Measurements from ENCODE around the gene EPHA8. TPM values are rescaled to one million over a fixed set of nuclear protein-coding genes. Genes with fewer than 3 reads are reported as not detected.

EPHA8 gene
- total RNA-seq, 2 experiments from 2014 or later: not detected

DNA sequence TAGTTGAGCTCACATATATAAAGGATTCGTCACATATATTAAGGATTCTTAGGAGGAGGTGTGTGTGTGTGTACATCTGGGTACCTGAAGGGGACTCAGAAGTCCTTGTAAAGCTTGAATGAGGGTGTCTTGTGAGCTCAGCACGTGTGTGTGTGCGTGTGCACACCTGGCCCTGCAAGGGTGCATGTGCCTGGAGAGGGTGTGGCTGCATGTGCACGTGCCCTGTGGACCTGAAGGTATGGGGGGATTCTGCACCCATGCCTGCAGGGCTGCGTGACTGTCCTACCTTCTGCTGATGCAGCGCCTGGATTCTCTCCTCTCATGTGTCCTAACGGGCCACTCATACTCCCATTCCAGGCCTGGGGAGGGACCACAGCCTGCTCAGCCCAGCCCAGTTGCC lies 24.0 kb downstream of the EPHA8 start:
- no peaks in the 10 kb centered on the region for H3K9me3 Mint-ChIP-seq
- DNase-seq (no peak), ATAC-seq (ENCODE audit: poor library complexity) (no peak)
- TF ChIP-seq, protein P1, sequence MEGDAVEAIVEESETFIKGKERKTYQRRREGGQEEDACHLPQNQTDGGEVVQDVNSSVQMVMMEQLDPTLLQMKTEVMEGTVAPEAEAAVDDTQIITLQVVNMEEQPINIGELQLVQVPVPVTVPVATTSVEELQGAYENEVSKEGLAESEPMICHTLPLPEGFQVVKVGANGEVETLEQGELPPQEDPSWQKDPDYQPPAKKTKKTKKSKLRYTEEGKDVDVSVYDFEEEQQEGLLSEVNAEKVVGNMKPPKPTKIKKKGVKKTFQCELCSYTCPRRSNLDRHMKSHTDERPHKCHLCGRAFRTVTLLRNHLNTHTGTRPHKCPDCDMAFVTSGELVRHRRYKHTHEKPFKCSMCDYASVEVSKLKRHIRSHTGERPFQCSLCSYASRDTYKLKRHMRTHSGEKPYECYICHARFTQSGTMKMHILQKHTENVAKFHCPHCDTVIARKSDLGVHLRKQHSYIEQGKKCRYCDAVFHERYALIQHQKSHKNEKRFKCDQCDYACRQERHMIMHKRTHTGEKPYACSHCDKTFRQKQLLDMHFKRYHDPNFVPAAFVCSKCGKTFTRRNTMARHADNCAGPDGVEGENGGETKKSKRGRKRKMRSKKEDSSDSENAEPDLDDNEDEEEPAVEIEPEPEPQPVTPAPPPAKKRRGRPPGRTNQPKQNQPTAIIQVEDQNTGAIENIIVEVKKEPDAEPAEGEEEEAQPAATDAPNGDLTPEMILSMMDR (IDR thresholded peaks at IDR 0.05): no peak
- ChIA-PET CTCF (no interaction called here), POLR2A (no interaction called here)
- H3K4me3 Mint-ChIP-seq: no peak overlapping the region
- Histone ChIP-seq H3K4me1 (ENCODE audit: insufficient read depth, low read length) (no peaks in the 10 kb centered on the region), H3K27me3 (ENCODE audit: control insufficient read depth in 1 of 2, insufficient read depth in 2 of 2, low read length in 2 of 2) (peaks cover 0 to 4% of the 10 kb centered on the region in 2 experiments), H3K36me3 (ENCODE audit: insufficient read depth, low read length) (no peaks in the 10 kb centered on the region), H3K9me3 (ENCODE audit: control insufficient read depth in 1 of 2, insufficient read depth in 1 of 2, low read length in 2 of 2) (no peaks in the 10 kb centered on the region), H3K4me3 (ENCODE audit: low read length) (no peak overlapping the region), H3K27ac (ENCODE audit: low read depth in 1 of 2, low read length in 2 of 2) (no peak overlapping the region)
- no peaks in the 10 kb centered on the region for H3K4me1 Mint-ChIP-seq (ENCODE audit: low read depth)
- no peak overlapping the region for H3K27ac Mint-ChIP-seq
- H3K27me3 Mint-ChIP-seq: peaks cover 28% of the 10 kb centered on the region
- H3K36me3 Mint-ChIP-seq (ENCODE audit: low read depth): no peaks in the 10 kb centered on the region
- intact Hi-C loops (cut with DNase I, micrococcal nuclease): no loop called here

DNA sequence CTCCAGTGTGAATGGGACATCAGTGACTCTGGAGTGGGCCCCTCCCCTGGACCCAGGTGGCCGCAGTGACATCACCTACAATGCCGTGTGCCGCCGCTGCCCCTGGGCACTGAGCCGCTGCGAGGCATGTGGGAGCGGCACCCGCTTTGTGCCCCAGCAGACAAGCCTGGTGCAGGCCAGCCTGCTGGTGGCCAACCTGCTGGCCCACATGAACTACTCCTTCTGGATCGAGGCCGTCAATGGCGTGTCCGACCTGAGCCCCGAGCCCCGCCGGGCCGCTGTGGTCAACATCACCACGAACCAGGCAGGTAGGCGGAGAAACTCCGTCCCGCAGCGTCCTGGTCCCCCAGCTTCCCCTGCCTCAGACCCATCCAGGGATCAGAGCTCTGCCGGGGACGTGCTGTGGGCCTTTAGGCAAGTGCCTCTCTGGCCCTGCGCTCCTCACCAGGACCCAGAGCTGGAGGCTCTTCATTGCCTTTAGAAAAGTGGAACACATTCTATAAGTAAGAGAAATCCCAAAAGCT lies 25.7 kb downstream of the EPHA8 start:
- H3K4me1 Mint-ChIP-seq (ENCODE audit: low read depth): no peaks in the 10 kb centered on the region
- peaks cover 0 to 7% of the 10 kb centered on the region in 2 experiments for H3K27me3 ChIP-seq (ENCODE audit: control insufficient read depth in 1 of 2, insufficient read depth in 2 of 2, low read length in 2 of 2)
- no peak for ATAC-seq (ENCODE audit: poor library complexity)
- H3K27ac Mint-ChIP-seq: no peak overlapping the region
- ChIA-PET CTCF (no interaction called here), POLR2A (no interaction called here)
- intact Hi-C loops (cut with DNase I, micrococcal nuclease): no loop called here
- H3K4me3 ChIP-seq (ENCODE audit: low read length): no peak overlapping the region
- peaks cover 0 to 6% of the 10 kb centered on the region in 2 experiments for H3K9me3 ChIP-seq (ENCODE audit: control insufficient read depth in 1 of 2, insufficient read depth in 1 of 2, low read length in 2 of 2)
- no peak for DNase-seq
- no peaks in the 10 kb centered on the region for H3K36me3 Mint-ChIP-seq (ENCODE audit: low read depth)
- H3K4me1 ChIP-seq (ENCODE audit: insufficient read depth, low read length): no peaks in the 10 kb centered on the region
- H3K36me3 ChIP-seq (ENCODE audit: insufficient read depth, low read length): no peaks in the 10 kb centered on the region
- H3K27me3 Mint-ChIP-seq: peaks cover 30% of the 10 kb centered on the region
- H3K9me3 Mint-ChIP-seq: no peaks in the 10 kb centered on the region
- TF ChIP-seq, protein P1 (IDR thresholded peaks at IDR 0.05): no peak
- no peak overlapping the region for H3K4me3 Mint-ChIP-seq
- H3K27ac ChIP-seq (ENCODE audit: low read depth in 1 of 2, low read length in 2 of 2): no peak overlapping the region

- Histone ChIP-seq H3K36me3 (ENCODE audit: insufficient read depth, low read length) (no peaks in the 10 kb centered on the region), H3K27ac (ENCODE audit: low read depth in 1 of 2, low read length in 2 of 2) (no peak overlapping the region), H3K4me3 (ENCODE audit: low read length) (no peak overlapping the region), H3K27me3 (ENCODE audit: control insufficient read depth in 1 of 2, insufficient read depth in 2 of 2, low read length in 2 of 2) (peaks cover 0 to 10% of the 10 kb centered on the region in 2 experiments), H3K4me1 (ENCODE audit: insufficient read depth, low read length) (no peaks in the 10 kb centered on the region), H3K9me3 (ENCODE audit: control insufficient read depth in 1 of 2, insufficient read depth in 1 of 2, low read length in 2 of 2) (peaks cover 0 to 6% of the 10 kb centered on the region in 2 experiments)
- intact Hi-C loops (cut with DNase I, micrococcal nuclease): no loop called here
- POLR2A ChIA-PET: no interaction called here
- H3K4me3 Mint-ChIP-seq: no peak overlapping the region
- H3K27ac Mint-ChIP-seq: no peak overlapping the region
- H3K4me1 Mint-ChIP-seq (ENCODE audit: low read depth): no peaks in the 10 kb centered on the region
- TF ChIP-seq, protein P1 (IDR thresholded peaks at IDR 0.05): no peak
- ATAC-seq (ENCODE audit: poor library complexity) (no peak), DNase-seq (no peak)
- H3K36me3 Mint-ChIP-seq (ENCODE audit: low read depth): no peaks in the 10 kb centered on the region
- peaks cover 43% of the 10 kb centered on the region for H3K27me3 Mint-ChIP-seq
- no peaks in the 10 kb centered on the region for H3K9me3 Mint-ChIP-seq
- CTCF ChIA-PET: no interaction called here
Observed at GRCh38 chr1:22591576-22591975, 28.3 kb downstream of the EPHA8 start.

Measured in CD4-positive, alpha-beta T cell (primary cell).